H9 (cell line): ENCODE measurements around the gene AAMP. TPM values are rescaled to one million over a fixed set of nuclear protein-coding genes. Genes with fewer than 3 reads are reported as not detected.

ENCODE experiments used
- DNase-seq: peaks from one replicate; pipeline ENCODE4 v3.0.0-alpha.2; 2017
- H2AFZ ChIP-seq: one replicate; pipeline ENCODE4 v1.6.1; 2013; ENCODE audit warnings: mild to moderate bottlenecking, low read length, control low read depth, moderate library complexity
- H2AK5ac ChIP-seq: 2 replicates; pipeline ENCODE4 v1.6.1; 2013; ENCODE audit warnings: low read length, control low read depth, mixed read lengths; ENCODE audit not compliant: insufficient read length
- H2BK120ac ChIP-seq: one replicate; pipeline ENCODE4 v1.6.1; 2013; ENCODE audit warnings: low read depth, mild to moderate bottlenecking, low read length, control low read depth, inconsistent platforms; ENCODE audit not compliant: poor library complexity, severe bottlenecking
- H2BK12ac ChIP-seq: 2 replicates; pipeline ENCODE4 v1.6.1; 2013; ENCODE audit warnings: low read length, control low read depth, mixed read lengths, low read depth; ENCODE audit not compliant: insufficient read length
- H2BK15ac ChIP-seq: 2 replicates; pipeline ENCODE4 v1.6.1; 2013; ENCODE audit warnings: low read depth, low read length, control low read depth
- H2BK20ac ChIP-seq: one replicate; pipeline ENCODE4 v1.6.1; 2013; ENCODE audit warnings: low read depth, mild to moderate bottlenecking, low read length, control low read depth, inconsistent platforms; ENCODE audit not compliant: poor library complexity, severe bottlenecking
- H2BK5ac ChIP-seq: 2 replicates; pipeline ENCODE4 v1.6.1; 2013; ENCODE audit warnings: low read length, control low read depth, mixed read lengths; ENCODE audit not compliant: insufficient read length
- H3K14ac ChIP-seq: 2 replicates; pipeline ENCODE4 v1.6.1; 2013; ENCODE audit warnings: low read length, control low read depth; ENCODE audit not compliant: insufficient read depth
- H3K18ac ChIP-seq: 2 replicates; pipeline ENCODE4 v1.6.1; 2013; ENCODE audit warnings: low read depth, mild to moderate bottlenecking, mixed read lengths, low read length, control low read depth; ENCODE audit not compliant: insufficient read length
- H3K23ac ChIP-seq: 2 replicates; pipeline ENCODE4 v1.6.1; 2013; ENCODE audit warnings: low read length, control low read depth, mixed read lengths, low read depth; ENCODE audit not compliant: insufficient read length
- H3K23me2 ChIP-seq: 2 replicates; pipeline ENCODE4 v1.6.1; 2013; ENCODE audit warnings: low read depth, mild to moderate bottlenecking, mixed read lengths, low read length, control low read depth; ENCODE audit not compliant: insufficient read length, poor library complexity, severe bottlenecking
- H3K27ac ChIP-seq: 2 replicates; pipeline ENCODE4 v1.5.1; 2013; ENCODE audit warnings: low read length, control low read depth, mixed read lengths, low read depth; ENCODE audit not compliant: insufficient read length
- H3K27me3 ChIP-seq: 2 replicates; pipeline ENCODE4 v1.6.1; 2013; ENCODE audit warnings: low read length, control low read depth, inconsistent platforms; ENCODE audit not compliant: insufficient read depth
- H3K4ac ChIP-seq: 2 replicates; pipeline ENCODE4 v1.6.1; 2013; ENCODE audit warnings: low read depth, mild to moderate bottlenecking, control low read depth, inconsistent platforms, low read length, moderate library complexity
- H3K4me1 ChIP-seq: 2 replicates; pipeline ENCODE4 v1.6.1; 2013; ENCODE audit warnings: low read length, control low read depth, inconsistent platforms; ENCODE audit not compliant: insufficient read depth
- H3K4me2 ChIP-seq: 2 replicates; pipeline ENCODE4 v1.6.1; 2013; ENCODE audit warnings: low read length, control low read depth, mixed read lengths; ENCODE audit not compliant: insufficient read length, insufficient read depth
- H3K56ac ChIP-seq: 2 replicates; pipeline ENCODE4 v1.6.1; 2013; ENCODE audit warnings: low read depth, mild to moderate bottlenecking, mixed read lengths, low read length, control low read depth; ENCODE audit not compliant: insufficient read length
- H3K79me1 ChIP-seq: 2 replicates; pipeline ENCODE4 v1.6.1; 2013; ENCODE audit warnings: low read depth, mild to moderate bottlenecking, moderate library complexity, low read length, control low read depth, inconsistent platforms; ENCODE audit not compliant: insufficient read depth, poor library complexity, severe bottlenecking
- H3K79me2 ChIP-seq: 2 replicates; pipeline ENCODE4 v1.6.1; 2013; ENCODE audit warnings: low read length, control low read depth, inconsistent platforms; ENCODE audit not compliant: insufficient read depth
- H3K9ac ChIP-seq: 2 replicates; pipeline ENCODE4 v1.6.1; 2013; ENCODE audit warnings: low read length, control low read depth, mixed read lengths; ENCODE audit not compliant: insufficient read length; ENCODE audit errors: extremely low read depth
- H3K9me3 ChIP-seq: one replicate; pipeline ENCODE4 v1.6.1; 2013; ENCODE audit warnings: low read depth, low read length, inconsistent platforms; ENCODE audit not compliant: control insufficient read depth
- H3T11ph ChIP-seq: one replicate; pipeline ENCODE4 v1.6.1; 2013; ENCODE audit warnings: mild to moderate bottlenecking, low read length, control low read depth, inconsistent platforms
- H4K20me1 ChIP-seq: one replicate; pipeline ENCODE4 v1.6.1; 2013; ENCODE audit not compliant: control insufficient read depth, insufficient read length, insufficient read depth
- H4K5ac ChIP-seq: 2 replicates; pipeline ENCODE4 v1.6.1; 2013; ENCODE audit warnings: low read depth, mild to moderate bottlenecking, mixed read lengths, low read length, control low read depth; ENCODE audit not compliant: insufficient read length
- H4K8ac ChIP-seq: replicated peaks from 2 replicates; pipeline ENCODE4 v1.6.1; 2013; ENCODE audit warnings: low read length, control low read depth, mixed read lengths, low read depth; ENCODE audit not compliant: insufficient read length
- H4K91ac ChIP-seq: 2 replicates; pipeline ENCODE4 v1.6.1; 2013; ENCODE audit warnings: low read depth, mild to moderate bottlenecking, moderate library complexity, mixed read lengths, low read length, control low read depth; ENCODE audit not compliant: insufficient read length
- H3K27ac Mint-ChIP-seq, 3 experiments: 2 replicates in 2 of 3; 3 replicates in 1 of 3; pipeline ENCODE4 v1.8.0; 2020 to 2021; ENCODE audit warnings: mixed read lengths in 3 of 3, mild to moderate bottlenecking in 1 of 3, moderate library complexity in 1 of 3
- H3K27me3 Mint-ChIP-seq: 2 replicates; pipeline ENCODE4 v1.8.0; 2021; ENCODE audit warnings: low read depth, mild to moderate bottlenecking, moderate library complexity, mixed read lengths
- H3K36me3 Mint-ChIP-seq, 3 experiments: 2 replicates in 2 of 3; 3 replicates in 1 of 3; pipeline ENCODE4 v1.8.0; 2020 to 2021; ENCODE audit warnings: low read depth in 3 of 3, mixed read lengths in 3 of 3; ENCODE audit not compliant: insufficient read depth in 1 of 3
- H3K4me1 Mint-ChIP-seq, 2 experiments: 2 replicates each; pipeline ENCODE4 v1.8.0; 2020; ENCODE audit warnings: mixed read lengths in 2 of 2
- H3K4me3 Mint-ChIP-seq, 2 experiments: 2 replicates in 1 of 2; 3 replicates in 1 of 2; pipeline ENCODE4 v1.8.0; 2020 to 2021; ENCODE audit warnings: mild to moderate bottlenecking in 2 of 2, mixed read lengths in 2 of 2, moderate library complexity in 1 of 2
- H3K9me3 Mint-ChIP-seq, 2 experiments: 2 replicates in 1 of 2; 3 replicates in 1 of 2; pipeline ENCODE4 v1.8.0; 2020; ENCODE audit warnings: mild to moderate bottlenecking in 2 of 2, mixed read lengths in 2 of 2, moderate library complexity in 1 of 2
- CTCF ChIP-seq: fragments of 200-600 bp; sonication (generic); conservative IDR thresholded peaks from 3 replicates; pipeline ENCODE4 v1.8.0; 2021; ENCODE audit warnings: antibody characterized with exemption, mild to moderate bottlenecking
- WGBS: extraction: QIAGEN DNeasy Blood & Tissue Kit; methylation state at CpG from one replicate; pipeline ENCODE4 v1.1.7; 2013; ENCODE audit warnings: missing lambda C conversion rate, low lambda C conversion rate, mixed read lengths; ENCODE audit not compliant: insufficient read length; ENCODE audit errors: extremely low coverage; 5-methylcytosine and 5-hydroxymethylcytosine counted together
- total RNA-seq: library from RNA; stranded (reverse); gene quantifications from 2 replicates; pipeline ENCODE4 v1.2.1, GENCODE V29; 2021

The AAMP gene
- total RNA-seq, 1 experiment from 2014 or later: 103 TPM

- peaks cover 18 to 21% of the 10 kb centered on the region in 2 experiments for H3K4me1 Mint-ChIP-seq
- H4K20me1 ChIP-seq: no peaks in the 10 kb centered on the region
- no peak overlapping the region for H4K91ac ChIP-seq
- peak overlapping the region in 2 of 3 experiments; percentile 77 to 88; a peak in 4 of 7 replicates for H3K27ac Mint-ChIP-seq
- no peak overlapping the region for H3K14ac ChIP-seq
- H3K9me3 ChIP-seq: no peaks in the 10 kb centered on the region
- H3K18ac ChIP-seq: no peak overlapping the region
- H3K36me3 Mint-ChIP-seq: peaks cover 18 to 48% (median 44%) of the 10 kb centered on the region in 3 experiments; a peak in 6 of 7 replicates
- no peaks in the 10 kb centered on the region for H3K27me3 ChIP-seq
- no peak for DNase-seq
- no peak overlapping the region for H2BK15ac ChIP-seq
- no peak overlapping the region for H4K5ac ChIP-seq
- H3K79me2 ChIP-seq: no peaks in the 10 kb centered on the region
- H2AK5ac ChIP-seq: no peak overlapping the region
- no peak overlapping the region for H2BK20ac ChIP-seq
- no CpG with 5 or more reads among the region's 23 CpGs for WGBS
- H3K79me1 ChIP-seq: no peaks in the 10 kb centered on the region
- no peaks in the 10 kb centered on the region; the same call in 1 of the 2 replicates for H3K27me3 Mint-ChIP-seq
- H2BK120ac ChIP-seq: no peak overlapping the region
- H2AFZ ChIP-seq: no peak overlapping the region
- H3K4ac ChIP-seq: no peak overlapping the region
- H2BK5ac ChIP-seq: no peak overlapping the region
- no peak overlapping the region for H3K23ac ChIP-seq
- H3K4me3 Mint-ChIP-seq: peak overlapping the region; percentile 80 to 92
- no peak overlapping the region for H4K8ac ChIP-seq
- no peaks in the 10 kb centered on the region for H3K4me1 ChIP-seq
- H3K56ac ChIP-seq: no peak overlapping the region
- H3K27ac ChIP-seq: no peak overlapping the region
- no peak for TF ChIP-seq CTCF
- no peak overlapping the region for H3T11ph ChIP-seq
- no peak overlapping the region for H2BK12ac ChIP-seq
- no peaks in the 10 kb centered on the region for H3K9me3 Mint-ChIP-seq
- H3K9ac ChIP-seq: peak overlapping the region; percentile 73
- H3K4me2 ChIP-seq: peak overlapping the region; percentile 97
- peaks cover 9% of the 10 kb centered on the region for H3K23me2 ChIP-seq
These were observed 967 bp upstream of the AAMP start for GRCh38 chr2:218270721-218271486.
